NB4 (cell line): ENCODE data around the gene KCNAB1.
A peak's percentile ranks its signal among the peaks of the same experiment; 100 is the strongest.

Experiments
- DNase-seq: peaks from one replicate; pipeline ENCODE4 v3.0.0; 2010; ENCODE audit warnings: low read depth
- H3K4me3 ChIP-seq: one replicate; pipeline ENCODE4 v1.5.1; 2011; ENCODE audit warnings: mild to moderate bottlenecking, low read depth, low read length, moderate library complexity
- CTCF ChIP-seq: IDR thresholded peaks from one replicate; pipeline ENCODE4 v1.5.1; 2012; ENCODE audit warnings: low read depth, low read length
- MAX ChIP-seq: IDR thresholded peaks from 2 replicates; pipeline ENCODE4 v1.6.1; 2011; ENCODE audit warnings: low read depth, low read length
- MYC ChIP-seq: IDR thresholded peaks from 2 replicates; pipeline ENCODE4 v1.6.1; 2011; ENCODE audit warnings: low read depth, low read length
- POLR2A ChIP-seq: IDR thresholded peaks from 2 replicates; pipeline ENCODE4 v1.6.1; 2011; ENCODE audit warnings: mild to moderate bottlenecking; ENCODE audit not compliant: insufficient read length; ENCODE audit errors: extremely low read depth

KCNAB1 gene

GRCh38 chr3:156513619-156514018 lies 393.2 kb downstream of the KCNAB1 start:
- no peak for DNase-seq
- TF ChIP-seq CTCF, result no peak
- H3K4me3 ChIP-seq, result no peak overlapping the region

GRCh38 chr3:156516284-156516683 lies 395.9 kb downstream of the KCNAB1 start:
- DNase-seq, result no peak
- no peak for TF ChIP-seq MAX
- TF ChIP-seq POLR2A, result no peak
- no peak for TF ChIP-seq CTCF
- TF ChIP-seq MYC, result no peak
- H3K4me3 ChIP-seq, result no peak overlapping the region

GRCh38 chr3:156516961-156517360 lies 396.6 kb downstream of the KCNAB1 start:
- no peak overlapping the region for H3K4me3 ChIP-seq
- no peak for DNase-seq
- TF ChIP-seq POLR2A, result no peak
- TF ChIP-seq CTCF, result no peak
- TF ChIP-seq MYC, result no peak
- no peak for TF ChIP-seq MAX

GRCh38 chr3:156518726-156519125 lies 398.3 kb downstream of the KCNAB1 start:
- DNase-seq, result no peak
- TF ChIP-seq MAX, result no peak
- TF ChIP-seq CTCF, result no peak
- no peak overlapping the region for H3K4me3 ChIP-seq

GRCh38 chr3:156519758-156520162 lies 399.4 kb downstream of the KCNAB1 start:
- no peak for DNase-seq
- TF ChIP-seq CTCF (no peak), MYC (no peak), POLR2A (no peak), MAX (no peak)
- H3K4me3 ChIP-seq, result no peak overlapping the region

- peak; percentile 88 for DNase-seq
- no peak overlapping the region for H3K4me3 ChIP-seq
- TF ChIP-seq CTCF (no peak), POLR2A (no peak), MAX (no peak), MYC (no peak)
Measured at GRCh38 chr3:156522673-156523072, 402.3 kb downstream of the KCNAB1 start.
